SJCRH30 (cell line): ENCODE results near the gene SLC2A5. TPM values are rescaled to one million over a fixed set of nuclear protein-coding genes. Genes with fewer than 3 reads are reported as not detected.

Experiments used
- total RNA-seq: library from RNA; depleted of rRNA; stranded (reverse); fragments of >200 nt; shearing (Covaris generic); gene quantifications from 2 replicates; pipeline ENCODE4 v1.2.3, GENCODE V29; 2014; rRNA removed

SLC2A5 gene
- total RNA-seq, 1 experiment from 2014 or later = not detected

Other genes starting within 250 kb of the SLC2A5 start
- gene ENO1, start 190.9 kb downstream of the SLC2A5 start, total RNA-seq = 2,596 and 2,758 TPM in 2 replicates
- not detected in 2 replicates for gene CA6, start 123.8 kb downstream of the SLC2A5 start, total RNA-seq
- gene SLC2A7, start 43.2 kb downstream of the SLC2A5 start, total RNA-seq = not detected in 2 replicates
- gene GPR157, start 59.5 kb upstream of the SLC2A5 start, total RNA-seq = not detected in 2 replicates
- gene H6PD, start 165.1 kb upstream of the SLC2A5 start, total RNA-seq = 5.9 and 7.0 TPM in 2 replicates
- 0.20 and 0.43 TPM in 2 replicates for gene SPSB1, start 223.3 kb upstream of the SLC2A5 start, total RNA-seq